ENCODE results near the gene JOSD2.

JOSD2 gene

DNA sequence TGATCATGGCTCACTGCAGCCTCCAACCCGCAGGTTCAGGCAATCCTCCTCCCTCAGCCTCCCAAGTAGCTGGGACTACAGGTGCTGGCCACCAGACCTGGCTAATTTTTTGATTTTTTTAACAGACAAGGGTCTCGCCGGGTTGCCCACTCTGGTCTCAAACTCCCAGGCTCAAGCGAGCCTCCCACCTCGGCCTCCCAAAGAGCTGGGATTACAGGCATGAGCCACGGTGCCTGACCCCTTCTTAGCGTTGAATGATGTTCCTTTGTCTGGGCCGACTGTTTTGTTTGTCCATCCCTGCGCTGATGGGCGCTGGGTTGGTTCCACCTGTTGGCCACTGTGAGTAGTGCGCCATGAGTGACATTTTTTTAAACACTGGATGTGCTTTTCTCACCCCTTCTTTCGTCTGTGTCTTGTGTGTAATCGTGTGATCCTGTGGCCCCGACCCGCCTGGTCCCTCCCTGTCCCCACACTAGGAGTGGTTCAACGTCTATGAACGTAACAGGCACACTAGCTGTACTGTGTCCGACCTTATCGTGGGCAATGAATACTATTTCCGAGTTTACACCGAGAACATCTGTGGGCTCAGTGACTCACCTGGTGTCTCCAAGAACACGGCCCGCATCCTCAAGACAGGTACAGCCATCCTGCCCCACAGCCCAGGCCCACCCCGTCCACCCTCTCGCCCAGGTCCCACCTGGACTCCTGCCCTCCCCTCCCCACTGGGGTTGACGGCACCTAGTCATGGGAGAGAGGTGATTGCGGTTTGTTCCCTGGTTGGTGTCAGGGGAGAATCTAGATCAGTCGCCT lies 49.7 kb downstream of the JOSD2 start:
- TF ChIP-seq, protein P1, sequence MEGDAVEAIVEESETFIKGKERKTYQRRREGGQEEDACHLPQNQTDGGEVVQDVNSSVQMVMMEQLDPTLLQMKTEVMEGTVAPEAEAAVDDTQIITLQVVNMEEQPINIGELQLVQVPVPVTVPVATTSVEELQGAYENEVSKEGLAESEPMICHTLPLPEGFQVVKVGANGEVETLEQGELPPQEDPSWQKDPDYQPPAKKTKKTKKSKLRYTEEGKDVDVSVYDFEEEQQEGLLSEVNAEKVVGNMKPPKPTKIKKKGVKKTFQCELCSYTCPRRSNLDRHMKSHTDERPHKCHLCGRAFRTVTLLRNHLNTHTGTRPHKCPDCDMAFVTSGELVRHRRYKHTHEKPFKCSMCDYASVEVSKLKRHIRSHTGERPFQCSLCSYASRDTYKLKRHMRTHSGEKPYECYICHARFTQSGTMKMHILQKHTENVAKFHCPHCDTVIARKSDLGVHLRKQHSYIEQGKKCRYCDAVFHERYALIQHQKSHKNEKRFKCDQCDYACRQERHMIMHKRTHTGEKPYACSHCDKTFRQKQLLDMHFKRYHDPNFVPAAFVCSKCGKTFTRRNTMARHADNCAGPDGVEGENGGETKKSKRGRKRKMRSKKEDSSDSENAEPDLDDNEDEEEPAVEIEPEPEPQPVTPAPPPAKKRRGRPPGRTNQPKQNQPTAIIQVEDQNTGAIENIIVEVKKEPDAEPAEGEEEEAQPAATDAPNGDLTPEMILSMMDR (IDR thresholded peaks at IDR 0.05) = peak; percentile 82

DNA sequence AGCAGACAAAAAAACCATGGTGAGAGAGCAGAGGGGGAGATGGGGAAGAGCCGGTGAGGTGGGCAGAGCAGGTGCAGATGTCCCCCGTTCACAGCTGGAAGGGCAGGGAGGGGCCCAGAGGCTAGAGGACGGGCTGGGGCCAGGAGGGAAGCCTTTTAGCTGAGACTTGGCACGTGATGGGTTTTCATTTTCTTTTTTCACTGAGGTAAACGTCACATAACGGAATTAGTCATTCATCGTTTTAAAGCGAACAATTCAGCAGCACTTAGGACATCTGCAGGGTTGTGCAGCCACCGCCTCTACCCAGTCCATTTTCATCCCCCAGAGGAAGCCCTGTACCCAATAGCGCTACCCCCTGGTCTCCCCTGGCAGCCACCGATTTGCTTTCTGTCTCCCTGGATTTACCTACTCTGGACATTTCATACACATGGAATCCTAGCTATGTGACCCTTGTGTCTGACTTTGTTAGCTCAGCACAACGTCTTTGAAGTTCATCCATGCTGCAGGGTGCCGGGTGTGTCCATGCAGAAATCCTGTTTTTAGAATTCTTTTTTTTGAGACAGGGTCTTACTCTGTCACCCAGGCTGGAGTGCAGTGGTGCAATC lies 50.7 kb downstream of the JOSD2 start:
- TF ChIP-seq, protein P1 (IDR thresholded peaks at IDR 0.05) = no peak

DNA sequence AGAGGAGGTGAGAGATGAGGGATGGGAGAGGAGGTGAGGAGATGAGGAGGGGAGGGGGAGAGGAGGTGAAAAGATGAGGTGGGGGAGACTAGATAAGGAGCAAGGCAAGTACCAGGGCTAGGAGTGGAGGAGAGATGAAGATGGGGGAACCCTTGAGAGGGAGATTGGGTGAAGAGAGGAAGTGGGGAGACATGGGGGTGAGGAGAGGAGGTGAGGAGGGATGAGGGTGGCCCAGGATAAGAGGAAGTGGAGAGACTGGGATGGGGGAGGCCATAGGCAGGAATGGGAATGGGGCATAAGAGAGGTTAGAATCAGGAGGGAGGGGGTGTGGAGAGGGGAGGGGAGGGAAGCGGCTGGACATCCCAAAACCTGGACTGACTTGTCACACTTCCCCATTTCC lies 51.4 kb downstream of the JOSD2 start:
- TF ChIP-seq, protein P1 (IDR thresholded peaks at IDR 0.05) = no peak

DNA sequence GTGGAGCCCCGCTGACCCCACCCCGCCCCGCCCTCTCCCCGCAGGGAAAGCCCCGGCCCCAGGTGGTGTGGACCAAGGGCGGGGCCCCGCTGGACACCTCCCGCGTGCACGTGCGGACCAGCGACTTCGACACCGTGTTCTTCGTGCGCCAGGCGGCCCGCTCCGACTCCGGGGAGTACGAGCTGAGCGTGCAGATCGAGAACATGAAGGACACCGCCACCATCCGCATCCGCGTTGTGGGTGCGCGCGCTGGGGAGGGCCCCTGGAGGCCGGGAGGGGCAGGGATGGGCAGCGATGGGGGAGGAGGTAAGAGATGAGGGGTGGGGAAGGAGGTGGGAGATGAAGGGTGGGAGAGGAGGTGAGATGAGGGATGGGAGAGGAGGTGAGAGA lies 51.9 kb downstream of the JOSD2 start:
- TF ChIP-seq, protein P1 (IDR thresholded peaks at IDR 0.05) = no peak

DNA sequence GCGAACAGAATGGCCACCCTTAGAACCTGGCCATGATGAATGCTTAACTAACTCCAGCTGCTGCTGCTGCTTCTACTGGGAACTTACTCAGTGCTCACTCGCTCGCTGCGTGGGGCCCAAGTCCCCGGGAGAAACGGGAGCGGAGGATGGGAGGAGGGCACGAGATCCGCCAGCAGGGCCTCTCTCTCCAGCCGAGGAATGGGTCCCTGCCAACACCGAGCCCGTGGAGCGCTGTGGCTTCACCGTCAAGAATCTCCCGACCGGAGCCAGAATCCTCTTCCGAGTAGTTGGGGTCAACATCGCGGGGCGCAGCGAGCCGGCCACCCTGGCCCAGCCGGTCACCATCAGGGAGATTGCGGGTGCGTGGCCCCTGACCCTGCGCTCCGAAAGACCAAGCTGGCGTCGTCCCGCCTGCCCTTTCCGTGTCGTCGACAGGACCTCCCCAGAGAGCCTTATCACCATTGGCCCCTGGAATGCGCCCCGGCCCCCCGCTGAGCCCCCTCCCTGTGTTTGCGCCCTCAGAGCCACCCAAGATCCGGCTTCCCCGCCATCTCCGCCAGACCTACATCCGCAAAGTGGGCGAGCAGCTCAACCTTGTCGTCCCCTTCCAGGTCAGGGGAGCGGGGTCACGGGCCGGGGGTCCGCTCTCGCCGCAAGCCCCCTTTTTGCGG lies 52.5 kb downstream of the JOSD2 start:
- TF ChIP-seq, protein P1 (IDR thresholded peaks at IDR 0.05) = no peak

DNA sequence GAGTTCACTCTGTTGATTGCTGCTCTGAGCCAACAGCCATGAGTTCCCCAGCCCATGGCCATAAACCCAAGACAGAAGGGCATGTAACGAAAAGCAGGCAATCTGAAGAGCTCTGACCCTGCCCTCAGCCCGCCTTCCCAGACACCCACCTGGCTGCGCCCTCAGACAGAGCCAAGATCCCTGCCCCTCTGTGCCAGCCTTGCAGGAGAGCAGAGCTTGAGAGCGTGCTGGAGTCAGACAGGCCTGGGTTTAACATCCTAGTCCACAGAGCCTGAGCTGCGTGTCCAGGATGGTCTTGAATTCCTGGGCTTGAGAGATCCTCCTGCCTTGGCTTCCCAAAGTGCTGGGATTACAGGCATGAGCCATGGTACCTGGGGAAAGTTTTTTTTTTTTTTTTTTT lies 53.7 kb downstream of the JOSD2 start:
- TF ChIP-seq, protein P1 (IDR thresholded peaks at IDR 0.05) = no peak

Measured in LNCAP (cell line).